HepG2 (cell line): ENCODE measurements around the gene FIBCD1.

ENCODE experiments used
- ARHGAP35 ChIP-seq: sonication (generic); formaldehyde crosslinking; IDR thresholded peaks from 2 replicates; pipeline ENCODE4 v1.9.0; 2022; ENCODE audit warnings: mild to moderate bottlenecking, inconsistent platforms, moderate library complexity, missing genetic modification reagents, borderline replicate concordance
- CTCF ChIP-seq: sonication (generic); formaldehyde crosslinking; IDR thresholded peaks from 2 replicates; pipeline ENCODE4 v1.5.0; 2020; ENCODE audit warnings: mild to moderate bottlenecking, missing genetic modification reagents, moderate library complexity
- EZH2 ChIP-seq: conservative IDR thresholded peaks from 2 replicates; pipeline ENCODE4 v1.6.1; 2012; ENCODE audit warnings: mild to moderate bottlenecking, low read depth, low read length, moderate library complexity
- FOSL2 ChIP-seq: sonication (generic); formaldehyde crosslinking; IDR thresholded peaks from 2 replicates; pipeline ENCODE4 v1.4.0; 2020; ENCODE audit warnings: missing genetic modification reagents
- HDAC6 ChIP-seq: fragments of 200-600 bp; sonication (generic); IDR thresholded peaks from 2 replicates; pipeline ENCODE4 v1.7.0; 2017; ENCODE audit warnings: mild to moderate bottlenecking, antibody characterized with exemption, low read length, low read depth
- KMT2B ChIP-seq: IDR thresholded peaks from 2 replicates; pipeline ENCODE4 v1.6.1; 2016; ENCODE audit warnings: missing genetic modification reagents, missing compliant biosample characterization
- MAX ChIP-seq: IDR thresholded peaks from 2 replicates; pipeline ENCODE4 v1.6.1; 2012; ENCODE audit warnings: inconsistent platforms
- MYC ChIP-seq: sonication (generic); formaldehyde crosslinking; IDR thresholded peaks from 2 replicates; pipeline ENCODE4 v1.9.0; 2021; ENCODE audit warnings: missing genetic modification reagents, borderline replicate concordance
- POGZ ChIP-seq: sonication (generic); formaldehyde crosslinking; IDR thresholded peaks from 2 replicates; pipeline ENCODE4 v1.4.0; 2020; ENCODE audit warnings: mild to moderate bottlenecking, missing genetic modification reagents
- REST ChIP-seq, 2 experiments: IDR thresholded peaks; 2 replicates each; pipeline ENCODE4 v1.6.1; 2011 to 2012; ENCODE audit warnings: low read length in 2 of 2, borderline replicate concordance in 1 of 2, low read depth in 1 of 2, mild to moderate bottlenecking in 1 of 2, moderate library complexity in 1 of 2
- TMF1 ChIP-seq: sonication (generic); formaldehyde crosslinking; IDR thresholded peaks from 2 replicates; pipeline ENCODE4 v1.8.1; 2022; ENCODE audit warnings: low read depth, missing genetic modification reagents
- ZSCAN22 ChIP-seq: sonication (generic); formaldehyde crosslinking; IDR thresholded peaks from 2 replicates; pipeline ENCODE4 v1.4.0; 2020; ENCODE audit warnings: mild to moderate bottlenecking, missing genetic modification reagents

DNA sequence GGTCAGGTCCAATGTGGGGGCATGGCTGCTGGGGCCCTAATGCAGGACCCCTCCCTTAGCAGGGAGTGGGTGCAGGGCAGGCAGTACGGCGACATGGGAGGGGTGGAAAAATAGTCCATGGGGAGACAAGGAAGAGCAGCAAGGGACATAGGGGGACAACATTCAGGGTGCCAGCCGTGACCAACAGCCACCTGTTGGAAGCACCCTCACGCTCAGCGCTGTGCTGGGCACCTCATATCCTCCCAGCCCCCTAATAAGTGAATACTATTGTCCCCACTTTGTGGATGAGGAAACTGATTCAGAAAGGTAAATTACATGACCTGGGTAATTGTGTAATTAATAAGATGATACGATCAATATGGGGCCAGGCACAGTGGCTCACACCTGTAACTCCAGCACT is 3.0 kb upstream of the FIBCD1 start:
- TF ChIP-seq FOSL2 (CRISPR knock-in tag) (no peak), CTCF (CRISPR knock-in tag) (no peak), EZH2 (no peak), ARHGAP35 (CRISPR knock-in tag) (no peak), HDAC6 (no peak), ZSCAN22 (no peak), TMF1 (no peak), MAX (no peak), KMT2B (CRISPR knock-in tag) (no peak), REST (IDR thresholded peaks at IDR 0.05; ENCODE audit: borderline replicate concordance in 1 of 2, low read depth in 1 of 2, low read length in 2 of 2) (no peak), POGZ (CRISPR knock-in tag) (no peak), MYC (CRISPR knock-in tag) (no peak)
